ENCODE data around the gene PANX3. TPM values are rescaled to one million over a fixed set of nuclear protein-coding genes. Genes with fewer than 3 reads are reported as not detected.

Gene PANX3
- total and polyA plus RNA-seq, 9 of the 15 experiments (the other 6 are each of a cell fraction or from before 2014, with no cell fraction given): 0.09 to 0.69 (median 0.39) TPM

DNA sequence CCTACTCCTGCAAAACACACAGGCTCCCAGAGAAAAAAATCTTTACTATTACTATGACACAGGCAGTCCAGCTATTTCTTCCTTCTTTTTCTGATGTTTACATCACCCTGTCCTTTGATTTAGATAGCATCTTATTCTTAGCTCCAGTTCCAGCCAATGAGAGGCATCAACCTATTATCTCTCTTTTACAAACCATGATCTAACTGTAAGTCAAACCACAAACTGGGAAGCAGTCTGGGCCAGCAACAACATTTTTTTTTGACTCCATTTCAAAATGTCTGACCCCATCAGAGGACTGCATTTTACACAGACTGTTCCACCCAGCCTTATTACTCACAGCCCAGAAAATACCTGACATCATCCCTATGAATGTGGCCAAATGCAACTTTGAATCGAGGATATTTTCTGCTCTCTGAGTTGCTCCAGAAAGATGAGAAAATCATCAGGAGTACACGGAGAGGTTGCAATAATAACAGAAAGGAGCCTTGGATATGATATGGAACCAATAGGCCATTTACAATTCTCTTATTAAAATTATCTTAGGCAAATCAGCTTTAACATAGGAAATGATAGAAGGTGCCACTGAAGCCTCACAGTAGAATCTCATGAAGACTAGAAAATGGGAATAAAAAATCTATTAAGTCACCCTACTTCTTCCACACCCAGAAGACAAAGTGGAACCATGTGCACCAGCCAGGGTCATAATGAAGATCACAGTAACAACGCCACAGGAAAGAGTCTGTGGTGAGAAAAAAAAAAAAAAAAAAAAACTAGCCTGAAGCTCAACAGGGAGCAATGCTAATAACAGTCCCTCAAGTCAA lies 32.6 kb downstream of the PANX3 start (continued):
- TF ChIP-seq, protein P1, sequence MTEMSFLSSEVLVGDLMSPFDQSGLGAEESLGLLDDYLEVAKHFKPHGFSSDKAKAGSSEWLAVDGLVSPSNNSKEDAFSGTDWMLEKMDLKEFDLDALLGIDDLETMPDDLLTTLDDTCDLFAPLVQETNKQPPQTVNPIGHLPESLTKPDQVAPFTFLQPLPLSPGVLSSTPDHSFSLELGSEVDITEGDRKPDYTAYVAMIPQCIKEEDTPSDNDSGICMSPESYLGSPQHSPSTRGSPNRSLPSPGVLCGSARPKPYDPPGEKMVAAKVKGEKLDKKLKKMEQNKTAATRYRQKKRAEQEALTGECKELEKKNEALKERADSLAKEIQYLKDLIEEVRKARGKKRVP (CRISPR knock-in tag; IDR thresholded peaks at IDR 0.05): peak; percentile 68; the same call in 1 of the 2 replicates
- TF ChIP-seq, protein P2, sequence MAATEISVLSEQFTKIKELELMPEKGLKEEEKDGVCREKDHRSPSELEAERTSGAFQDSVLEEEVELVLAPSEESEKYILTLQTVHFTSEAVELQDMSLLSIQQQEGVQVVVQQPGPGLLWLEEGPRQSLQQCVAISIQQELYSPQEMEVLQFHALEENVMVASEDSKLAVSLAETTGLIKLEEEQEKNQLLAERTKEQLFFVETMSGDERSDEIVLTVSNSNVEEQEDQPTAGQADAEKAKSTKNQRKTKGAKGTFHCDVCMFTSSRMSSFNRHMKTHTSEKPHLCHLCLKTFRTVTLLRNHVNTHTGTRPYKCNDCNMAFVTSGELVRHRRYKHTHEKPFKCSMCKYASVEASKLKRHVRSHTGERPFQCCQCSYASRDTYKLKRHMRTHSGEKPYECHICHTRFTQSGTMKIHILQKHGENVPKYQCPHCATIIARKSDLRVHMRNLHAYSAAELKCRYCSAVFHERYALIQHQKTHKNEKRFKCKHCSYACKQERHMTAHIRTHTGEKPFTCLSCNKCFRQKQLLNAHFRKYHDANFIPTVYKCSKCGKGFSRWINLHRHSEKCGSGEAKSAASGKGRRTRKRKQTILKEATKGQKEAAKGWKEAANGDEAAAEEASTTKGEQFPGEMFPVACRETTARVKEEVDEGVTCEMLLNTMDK (IDR thresholded peaks at IDR 0.05; ENCODE audit: borderline replicate concordance, insufficient read depth, low read depth, low read length, poor library complexity, severe bottlenecking): no peak
- TF ChIP-seq, protein P3, sequence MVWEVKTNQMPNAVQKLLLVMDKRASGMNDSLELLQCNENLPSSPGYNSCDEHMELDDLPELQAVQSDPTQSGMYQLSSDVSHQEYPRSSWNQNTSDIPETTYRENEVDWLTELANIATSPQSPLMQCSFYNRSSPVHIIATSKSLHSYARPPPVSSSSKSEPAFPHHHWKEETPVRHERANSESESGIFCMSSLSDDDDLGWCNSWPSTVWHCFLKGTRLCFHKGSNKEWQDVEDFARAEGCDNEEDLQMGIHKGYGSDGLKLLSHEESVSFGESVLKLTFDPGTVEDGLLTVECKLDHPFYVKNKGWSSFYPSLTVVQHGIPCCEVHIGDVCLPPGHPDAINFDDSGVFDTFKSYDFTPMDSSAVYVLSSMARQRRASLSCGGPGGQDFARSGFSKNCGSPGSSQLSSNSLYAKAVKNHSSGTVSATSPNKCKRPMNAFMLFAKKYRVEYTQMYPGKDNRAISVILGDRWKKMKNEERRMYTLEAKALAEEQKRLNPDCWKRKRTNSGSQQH (CRISPR knock-in tag; IDR thresholded peaks at IDR 0.05): no peak
- TF ChIP-seq NFRKB (IDR thresholded peaks at IDR 0.05; ENCODE audit: low read depth): peak; percentile 72
- TF ChIP-seq, protein P4, sequence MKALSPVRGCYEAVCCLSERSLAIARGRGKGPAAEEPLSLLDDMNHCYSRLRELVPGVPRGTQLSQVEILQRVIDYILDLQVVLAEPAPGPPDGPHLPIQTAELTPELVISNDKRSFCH (CRISPR knock-in tag; IDR thresholded peaks at IDR 0.05): no peak
- TF ChIP-seq, protein P4 (tag; IDR thresholded peaks at IDR 0.05): no peak
- TF ChIP-seq RBM39 (optimal IDR thresholded peaks at IDR 0.05; ENCODE audit: low read depth, low read length): no peak
- no peak for TF ChIP-seq ZZZ3 (IDR thresholded peaks at IDR 0.05)
- TF ChIP-seq EHMT2 (IDR thresholded peaks at IDR 0.05): 0 out of 2 replicates have a peak, but pooled peaks have one; percentile 5
- TF ChIP-seq PURB (CRISPR knock-in tag; IDR thresholded peaks at IDR 0.05; ENCODE audit: low read depth): no peak
- no peak for TF ChIP-seq FOXP1 (CRISPR knock-in tag; IDR thresholded peaks at IDR 0.05)
- TF ChIP-seq, protein P5, sequence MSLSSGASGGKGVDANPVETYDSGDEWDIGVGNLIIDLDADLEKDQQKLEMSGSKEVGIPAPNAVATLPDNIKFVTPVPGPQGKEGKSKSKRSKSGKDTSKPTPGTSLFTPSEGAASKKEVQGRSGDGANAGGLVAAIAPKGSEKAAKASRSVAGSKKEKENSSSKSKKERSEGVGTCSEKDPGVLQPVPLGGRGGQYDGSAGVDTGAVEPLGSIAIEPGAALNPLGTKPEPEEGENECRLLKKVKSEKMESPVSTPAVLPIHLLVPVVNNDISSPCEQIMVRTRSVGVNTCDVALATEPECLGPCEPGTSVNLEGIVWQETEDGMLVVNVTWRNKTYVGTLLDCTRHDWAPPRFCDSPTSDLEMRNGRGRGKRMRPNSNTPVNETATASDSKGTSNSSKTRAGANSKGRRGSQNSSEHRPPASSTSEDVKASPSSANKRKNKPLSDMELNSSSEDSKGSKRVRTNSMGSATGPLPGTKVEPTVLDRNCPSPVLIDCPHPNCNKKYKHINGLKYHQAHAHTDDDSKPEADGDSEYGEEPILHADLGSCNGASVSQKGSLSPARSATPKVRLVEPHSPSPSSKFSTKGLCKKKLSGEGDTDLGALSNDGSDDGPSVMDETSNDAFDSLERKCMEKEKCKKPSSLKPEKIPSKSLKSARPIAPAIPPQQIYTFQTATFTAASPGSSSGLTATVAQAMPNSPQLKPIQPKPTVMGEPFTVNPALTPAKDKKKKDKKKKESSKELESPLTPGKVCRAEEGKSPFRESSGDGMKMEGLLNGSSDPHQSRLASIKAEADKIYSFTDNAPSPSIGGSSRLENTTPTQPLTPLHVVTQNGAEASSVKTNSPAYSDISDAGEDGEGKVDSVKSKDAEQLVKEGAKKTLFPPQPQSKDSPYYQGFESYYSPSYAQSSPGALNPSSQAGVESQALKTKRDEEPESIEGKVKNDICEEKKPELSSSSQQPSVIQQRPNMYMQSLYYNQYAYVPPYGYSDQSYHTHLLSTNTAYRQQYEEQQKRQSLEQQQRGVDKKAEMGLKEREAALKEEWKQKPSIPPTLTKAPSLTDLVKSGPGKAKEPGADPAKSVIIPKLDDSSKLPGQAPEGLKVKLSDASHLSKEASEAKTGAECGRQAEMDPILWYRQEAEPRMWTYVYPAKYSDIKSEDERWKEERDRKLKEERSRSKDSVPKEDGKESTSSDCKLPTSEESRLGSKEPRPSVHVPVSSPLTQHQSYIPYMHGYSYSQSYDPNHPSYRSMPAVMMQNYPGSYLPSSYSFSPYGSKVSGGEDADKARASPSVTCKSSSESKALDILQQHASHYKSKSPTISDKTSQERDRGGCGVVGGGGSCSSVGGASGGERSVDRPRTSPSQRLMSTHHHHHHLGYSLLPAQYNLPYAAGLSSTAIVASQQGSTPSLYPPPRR (CRISPR knock-in tag; IDR thresholded peaks at IDR 0.05; ENCODE audit: borderline replicate concordance): no peak
- TF ChIP-seq RHOXF2B (CRISPR knock-in tag; conservative IDR thresholded peaks at IDR 0.05): no peak
- TF ChIP-seq MCM7 (IDR thresholded peaks at IDR 0.05): no peak
- peak; percentile 16; the same call in 1 of the 2 replicates for TF ChIP-seq NBN (IDR thresholded peaks at IDR 0.05; ENCODE audit: low read depth)

Data from K562 (cell line).